Transverse colon (tissue), 4 donors: ENCODE measurements around the gene IFITM1. TPM values are rescaled to one million over a fixed set of nuclear protein-coding genes. Genes with fewer than 3 reads are reported as not detected.
A peak's percentile ranks its signal among the peaks of the same experiment; 100 is the strongest.

Experiments used
- DNase-seq: peaks from one replicate; pipeline ENCODE4 v3.0.0-alpha.2; 2019
- H3K27ac ChIP-seq, 4 donors: fragments of 200-600 bp; sonication (generic); 2 replicates each; pipeline ENCODE4 v1.5.1; 2016 to 2018; ENCODE audit warnings: inconsistent platforms in 4 of 4
- H3K27me3 ChIP-seq: fragments of 200-600 bp; sonication (generic); 2 replicates; pipeline ENCODE4 v1.5.1; 2017; ENCODE audit warnings: inconsistent platforms
- H3K36me3 ChIP-seq, 4 donors: fragments of 200-600 bp; sonication (generic); 2 replicates each; pipeline ENCODE4 v1.5.1; 2017 to 2019; ENCODE audit warnings: inconsistent platforms in 4 of 4
- H3K4me1 ChIP-seq, 4 donors: fragments of 200-600 bp; sonication (generic); 2 replicates each; pipeline ENCODE4 v1.5.1; 2017 to 2020; ENCODE audit warnings: inconsistent platforms in 4 of 4
- H3K4me3 ChIP-seq, 4 donors: fragments of 200-600 bp; sonication (generic); 1 replicate in 1 of 4; 2 replicates in 3 of 4; pipeline versions ENCODE4 v1.5.1 to v1.6.1; 2017 to 2019; ENCODE audit warnings: inconsistent platforms in 4 of 4
- H3K9me3 ChIP-seq, 2 donors: fragments of 200-600 bp; sonication (generic); 2 replicates each; pipeline ENCODE4 v1.5.1; 2017 to 2019; ENCODE audit warnings: inconsistent platforms in 2 of 2
- CTCF ChIP-seq, 5 experiments: fragments of 200-600 bp in 3 of 5; fragments of 450-650 bp in 2 of 5; sonication (generic) in 3 of 5; IDR thresholded peaks; 1 replicate in 2 of 5; 2 replicates in 3 of 5; pipeline ENCODE4 v1.5.1; 2016 to 2017; ENCODE audit warnings: antibody characterized with exemption in 5 of 5, inconsistent platforms in 3 of 5, mild to moderate bottlenecking in 2 of 5, moderate library complexity in 1 of 5
- EP300 ChIP-seq: sonication (generic); formaldehyde crosslinking; IDR thresholded peaks from one replicate; pipeline ENCODE4 v1.6.1; 2017; ENCODE audit warnings: antibody characterized with exemption, low read depth
- POLR2A ChIP-seq: fragments of 450-650 bp; IDR thresholded peaks from one replicate; pipeline ENCODE4 v1.6.1; 2016; ENCODE audit warnings: antibody characterized with exemption, mild to moderate bottlenecking, moderate library complexity
- POLR2AphosphoS5 ChIP-seq, 3 donors: sonication (generic); formaldehyde crosslinking; IDR thresholded peaks; one replicate each; pipeline ENCODE4 v1.6.1; 2016; ENCODE audit warnings: antibody characterized with exemption in 3 of 3
- WGBS, 2 donors: methylation state at CpG; one replicate each; pipeline ENCODE4 v1.1.5; 2018; ENCODE audit warnings: low coverage in 1 of 2; 5-methylcytosine and 5-hydroxymethylcytosine counted together
- in situ Hi-C, 4 donors: fragments of 200-750 bp; cut with MboI; loops; one replicate each; pipeline versions ENCODE4 v1.15.0 to v1.15.1; 2017; ENCODE audit warnings: low sequenced_read_pairs in 3 of 4, low pct_ligation_motif_present in 1 of 4, low pct_unique_long_range_greater_than_20kb in 1 of 4
- intact Hi-C: fragments of 100-400 bp; cut with DNase I; formaldehyde crosslinking; loops from one replicate; pipeline ENCODE4 v1.15.1; 2023; ENCODE audit warnings: low total_unique reads
- total RNA-seq, 4 donors: library from RNA; depleted of rRNA; stranded (reverse); fragments of >200 nt; gene quantifications; one replicate each; pipeline ENCODE4 v1.1.0, GENCODE V29; 2016

IFITM1 gene
- total RNA-seq, 4 donors from 2014 or later: 19.9 to 109 (median 60.5) TPM

- in situ Hi-C loops (no loop called here), intact Hi-C loops (no loop called here)
- TF ChIP-seq CTCF (IDR thresholded peaks at IDR 0.05) (no peak), POLR2AphosphoS5 (IDR thresholded peaks at IDR 0.05) (no peak), EP300 (no peak), POLR2A (no peak)
- 46% methylated on average over 18 of the region's 26 CpGs; no CpG with 5 or more reads in 1 of the 2 donors for WGBS, 2 donors
- Histone ChIP-seq H3K4me3 (peak overlapping the region in 1 of 4 donors; percentile 38), H3K9me3 (no peaks in the 10 kb centered on the region), H3K27ac (no peak overlapping the region), H3K27me3 (peaks cover 72% of the 10 kb centered on the region), H3K4me1 (peaks cover 0 to 34% (median 27%) of the 10 kb centered on the region in 4 donors), H3K36me3 (no peaks in the 10 kb centered on the region)
- no peak for DNase-seq
Observed at GRCh38 chr11:281486-282161, 32.2 kb upstream of the IFITM1 start.

- Histone ChIP-seq H3K9me3 (no peaks in the 10 kb centered on the region), H3K27ac (no peak overlapping the region), H3K4me1 (peaks cover 0 to 34% (median 27%) of the 10 kb centered on the region in 4 donors), H3K36me3 (no peaks in the 10 kb centered on the region), H3K4me3 (peak overlapping the region in 1 of 4 donors; percentile 38), H3K27me3 (peaks cover 75% of the 10 kb centered on the region)
- in situ Hi-C loops (no loop called here), intact Hi-C loops (no loop called here)
- DNase-seq: no peak
- 79% methylated on average over 4 of the region's 4 CpGs; no CpG with 5 or more reads in 1 of the 2 donors for WGBS, 2 donors
- TF ChIP-seq POLR2A (no peak), POLR2AphosphoS5 (IDR thresholded peaks at IDR 0.05) (no peak), EP300 (no peak), CTCF (IDR thresholded peaks at IDR 0.05) (no peak)
Observed at GRCh38 chr11:282171-282570, 31.7 kb upstream of the IFITM1 start.

- intact Hi-C loops: no loop called here
- TF ChIP-seq EP300 (no peak), CTCF (IDR thresholded peaks at IDR 0.05) (no peak), POLR2A (no peak), POLR2AphosphoS5 (IDR thresholded peaks at IDR 0.05) (no peak)
- Histone ChIP-seq H3K9me3 (no peaks in the 10 kb centered on the region), H3K27ac (no peak overlapping the region), H3K27me3 (peaks cover 74% of the 10 kb centered on the region), H3K36me3 (no peaks in the 10 kb centered on the region), H3K4me1 (peaks cover 0 to 36% (median 28%) of the 10 kb centered on the region in 4 donors), H3K4me3 (no peak overlapping the region)
- no peak for DNase-seq
- 59 to 67% methylated on average over 8 to 13 of the region's 13 CpGs for WGBS, 2 donors
- in situ Hi-C loops: no loop called here
Observed at GRCh38 chr11:282630-283360, 31.0 kb upstream of the IFITM1 start.

GRCh38 chr11:283405-284104 is 30.3 kb upstream of the IFITM1 start:
- in situ Hi-C loops: no loop called here
- intact Hi-C loops: no loop called here
- Histone ChIP-seq H3K4me1 (peaks cover 0 to 44% (median 35%) of the 10 kb centered on the region in 4 donors), H3K4me3 (no peak overlapping the region), H3K36me3 (no peaks in the 10 kb centered on the region), H3K27me3 (peaks cover 73% of the 10 kb centered on the region), H3K9me3 (no peaks in the 10 kb centered on the region), H3K27ac (no peak overlapping the region)
- DNase-seq: no peak
- TF ChIP-seq EP300: no peak
- no peak for TF ChIP-seq POLR2AphosphoS5 (IDR thresholded peaks at IDR 0.05)
- no peak for TF ChIP-seq POLR2A
- TF ChIP-seq CTCF (IDR thresholded peaks at IDR 0.05): no peak
- 71 to 84% methylated on average over 3 to 23 of the region's 23 CpGs for WGBS, 2 donors
